ENCODE measurements around the gene RIMKLB. TPM values are rescaled to one million over a fixed set of nuclear protein-coding genes. Genes with fewer than 3 reads are reported as not detected.
"Not testable (repeated sequence)": the region's sequence is repeated elsewhere in the genome, so short reads cannot be mapped to it uniquely, and the experiment has no call there.

The RIMKLB gene
- total RNA-seq, 1 donor, result 23.2 TPM

DNA sequence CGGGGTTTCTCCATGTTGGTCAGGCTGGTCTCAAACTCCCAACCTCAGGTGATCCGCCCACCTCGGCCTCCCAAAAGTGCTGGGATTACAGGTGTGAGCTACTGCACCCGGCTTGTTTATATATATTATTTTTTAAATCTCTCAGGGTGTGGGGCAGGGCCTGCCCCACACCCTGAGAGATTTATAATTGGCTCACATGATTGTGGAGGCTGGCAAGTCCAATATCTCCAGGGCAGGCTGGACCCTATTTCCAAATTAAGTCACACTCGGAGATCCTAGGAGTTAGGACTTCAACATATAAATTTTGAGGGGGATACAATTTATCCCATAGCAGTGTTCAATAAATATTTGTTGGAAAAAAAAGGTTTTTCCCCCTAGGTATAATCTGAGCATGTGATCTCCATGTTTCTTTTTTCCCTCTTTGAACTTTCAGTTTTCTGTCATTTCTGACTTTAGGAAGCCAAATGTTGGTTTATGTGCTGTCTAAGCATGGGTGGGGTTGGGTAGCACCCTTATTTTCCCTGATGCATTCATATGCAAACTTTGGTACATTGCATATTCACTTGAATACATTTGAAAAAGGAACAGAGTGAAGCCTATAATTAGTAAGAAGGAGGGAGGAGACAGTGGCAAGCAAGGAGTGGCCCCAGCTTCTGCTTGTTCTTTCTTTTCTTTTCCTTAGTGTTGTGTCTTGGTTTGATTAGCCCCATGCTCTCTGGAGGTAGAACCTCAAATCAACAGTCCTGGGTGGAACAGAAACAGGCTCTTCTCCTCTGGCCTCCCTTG, 116.0 kb downstream of the RIMKLB start:
- H3K4me3 ChIP-seq (ENCODE audit: low read depth, low read length), result no peak overlapping the region
- no peak for TF ChIP-seq CTCF (IDR thresholded peaks at IDR 0.05; ENCODE audit: insufficient read depth, low read length)
- DNase-seq (ENCODE audit: low read depth), result no peak

GRCh38 chr12:8816448-8817050, 118.8 kb downstream of the RIMKLB start:
- no peak overlapping the region for H3K4me3 ChIP-seq (ENCODE audit: low read depth, low read length)
- TF ChIP-seq CTCF (IDR thresholded peaks at IDR 0.05; ENCODE audit: insufficient read depth, low read length), result no peak
- no peak for DNase-seq (ENCODE audit: low read depth)

- no peak for TF ChIP-seq CTCF (IDR thresholded peaks at IDR 0.05; ENCODE audit: insufficient read depth, low read length)
- DNase-seq (ENCODE audit: low read depth), result peak; percentile 35
- no peak overlapping the region for H3K4me3 ChIP-seq (ENCODE audit: low read depth, low read length)
Measured at GRCh38 chr12:8817856-8818255, 120.1 kb downstream of the RIMKLB start.

DNA sequence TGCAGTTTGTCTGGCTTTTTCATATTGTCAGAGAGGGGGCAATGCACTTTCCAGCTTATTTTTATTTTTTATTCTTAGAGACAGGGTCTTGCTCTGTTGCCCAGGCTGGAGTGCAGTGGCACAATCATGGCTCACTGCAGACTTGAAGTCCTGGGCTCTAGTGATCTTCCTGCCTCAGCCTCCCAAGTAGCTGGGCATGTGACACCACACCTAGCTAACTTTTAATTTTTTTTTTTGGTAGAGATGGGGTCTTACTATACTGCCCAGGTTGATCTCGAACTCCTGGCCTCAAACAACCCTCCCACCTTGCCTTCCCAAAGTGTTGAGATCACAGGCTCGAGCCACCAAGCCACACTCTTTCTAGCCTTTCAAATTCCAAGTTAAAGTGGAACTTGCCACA, 120.7 kb downstream of the RIMKLB start:
- no peak for TF ChIP-seq CTCF (IDR thresholded peaks at IDR 0.05; ENCODE audit: insufficient read depth, low read length)
- H3K4me3 ChIP-seq (ENCODE audit: low read depth, low read length), result no peak overlapping the region
- DNase-seq (ENCODE audit: low read depth), result no peak

- TF ChIP-seq CTCF (IDR thresholded peaks at IDR 0.05; ENCODE audit: insufficient read depth, low read length), result no peak
- DNase-seq (ENCODE audit: low read depth), result no peak
- H3K4me3 ChIP-seq (ENCODE audit: low read depth, low read length), result no peak overlapping the region
Measured at GRCh38 chr12:8819666-8819980, 121.8 kb downstream of the RIMKLB start.

- DNase-seq (ENCODE audit: low read depth); H3K4me3 ChIP-seq (ENCODE audit: low read depth, low read length): not testable (repeated sequence)
Measured at GRCh38 chr12:8820676-8821407, 123.1 kb downstream of the RIMKLB start.

DNA sequence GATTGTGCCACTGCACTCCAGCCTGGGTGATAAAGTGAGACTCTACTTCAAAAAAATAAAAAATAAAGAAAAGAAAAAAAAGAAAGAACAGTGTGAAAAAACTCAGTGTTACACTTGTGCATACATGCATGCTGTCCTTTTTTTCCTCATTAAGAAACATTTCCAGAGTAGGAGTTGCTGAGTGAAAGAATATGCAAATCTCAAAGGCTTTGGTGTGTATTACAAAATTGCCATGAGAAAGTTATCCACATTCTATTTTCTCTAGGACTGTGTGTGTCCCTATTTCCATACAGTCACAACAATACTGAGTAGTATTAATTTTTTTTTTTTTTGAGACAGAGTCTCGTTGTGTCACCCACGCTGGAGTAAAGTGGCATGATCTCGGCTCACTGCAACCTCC, 123.8 kb downstream of the RIMKLB start:
- H3K4me3 ChIP-seq (ENCODE audit: low read depth, low read length), result no peak overlapping the region
- TF ChIP-seq CTCF (IDR thresholded peaks at IDR 0.05; ENCODE audit: insufficient read depth, low read length), result no peak

More for the DNA sequence above, 123.8 kb downstream of the RIMKLB start:
- no peak for DNase-seq (ENCODE audit: low read depth)

Measured in fibroblast of the aortic adventitia (primary cell).